CD14-positive monocyte (primary cell): ENCODE results near the gene C20orf173. TPM values are rescaled to one million over a fixed set of nuclear protein-coding genes. Genes with fewer than 3 reads are reported as not detected.

Experiments used
- DNase-seq, 3 donors: peaks; one replicate each; pipeline ENCODE4 v3.0.0-alpha.2; 2011 to 2022
- H2AFZ ChIP-seq: 2 replicates; pipeline ENCODE4 v1.6.0; 2012; ENCODE audit warnings: mild to moderate bottlenecking, low read depth, low read length, inconsistent platforms; ENCODE audit not compliant: insufficient read depth, poor library complexity, severe bottlenecking
- H3K27ac ChIP-seq, 2 donors: 1 replicate in 1 of 2; 2 replicates in 1 of 2; pipeline ENCODE4 v1.5.1; 2012 to 2013; ENCODE audit warnings: low read length in 2 of 2, control low read depth in 1 of 2, inconsistent platforms in 1 of 2, low read depth in 1 of 2, mild to moderate bottlenecking in 1 of 2
- H3K27me3 ChIP-seq, 2 donors: one replicate each; pipeline versions ENCODE4 v1.6.0 to v1.6.1; 2011 to 2013; ENCODE audit warnings: low read length in 2 of 2; ENCODE audit not compliant: control insufficient read depth in 2 of 2, insufficient read depth in 2 of 2
- H3K36me3 ChIP-seq, 2 donors: replicated peaks in 1 of 2; 1 replicate in 1 of 2; 2 replicates in 1 of 2; pipeline versions ENCODE4 v1.5.1 to v1.6.1; 2012 to 2013; ENCODE audit warnings: low read length in 2 of 2, control low read depth in 1 of 2, inconsistent platforms in 1 of 2, mild to moderate bottlenecking in 1 of 2; ENCODE audit not compliant: insufficient read depth in 2 of 2, control insufficient read depth in 1 of 2
- H3K4me1 ChIP-seq, 2 donors: 1 replicate in 1 of 2; 2 replicates in 1 of 2; pipeline versions ENCODE4 v1.5.1 to v1.6.1; 2012 to 2013; ENCODE audit warnings: low read length in 2 of 2, control low read depth in 1 of 2, inconsistent platforms in 1 of 2, mild to moderate bottlenecking in 1 of 2, moderate library complexity in 1 of 2; ENCODE audit not compliant: insufficient read depth in 2 of 2, control insufficient read depth in 1 of 2
- H3K4me2 ChIP-seq: replicated peaks from 2 replicates; pipeline ENCODE3; 2012; ENCODE audit warnings: low read length, moderate library complexity, mild to moderate bottlenecking; ENCODE audit not compliant: poor library complexity, severe bottlenecking; ENCODE audit errors: extremely low read depth
- H3K4me3 ChIP-seq, 3 experiments: fragments of 200-600 bp in 1 of 3; sonication (generic) in 1 of 3; replicated peaks in 1 of 3; 1 replicate in 2 of 3; 2 replicates in 1 of 3; pipeline ENCODE4 v1.5.1; 2011 to 2013; ENCODE audit warnings: low read length in 3 of 3, mild to moderate bottlenecking in 3 of 3, control low read depth in 2 of 3, low read depth in 2 of 3, inconsistent platforms in 1 of 3, moderate library complexity in 1 of 3
- H3K79me2 ChIP-seq: 2 replicates; pipeline ENCODE4 v1.6.0; 2012; ENCODE audit warnings: mild to moderate bottlenecking, control low read depth, inconsistent platforms, low read length, moderate library complexity; ENCODE audit not compliant: insufficient read depth
- H3K9ac ChIP-seq: 2 replicates; pipeline ENCODE4 v1.6.0; 2017; ENCODE audit warnings: low read length, mild to moderate bottlenecking; ENCODE audit not compliant: insufficient read depth, poor library complexity, severe bottlenecking
- H3K9me3 ChIP-seq, 2 donors: replicated peaks in 1 of 2; 1 replicate in 1 of 2; 2 replicates in 1 of 2; pipeline versions ENCODE4 v1.5.1 to v1.6.1; 2012 to 2013; ENCODE audit warnings: low read length in 2 of 2, control low read depth in 1 of 2; ENCODE audit not compliant: control insufficient read depth in 1 of 2, insufficient read depth in 1 of 2
- H4K20me1 ChIP-seq: 2 replicates; pipeline ENCODE4 v1.6.0; 2012; ENCODE audit warnings: mild to moderate bottlenecking, low read length, control low read depth, moderate library complexity; ENCODE audit not compliant: insufficient read depth
- H3K27ac Mint-ChIP-seq, 7 donors: one replicate each; pipeline ENCODE4 v1.8.0; 2020; ENCODE audit warnings: mild to moderate bottlenecking in 7 of 7, mixed read lengths in 7 of 7, moderate library complexity in 6 of 7, inconsistent platforms in 2 of 7
- H3K27me3 Mint-ChIP-seq, 3 donors: one replicate each; pipeline ENCODE4 v1.8.0; 2021 to 2022; ENCODE audit warnings: low read depth in 3 of 3, mild to moderate bottlenecking in 3 of 3, mixed read lengths in 3 of 3, moderate library complexity in 3 of 3, inconsistent platforms in 1 of 3
- H3K36me3 Mint-ChIP-seq, 2 donors: one replicate each; pipeline ENCODE4 v1.8.0; 2020; ENCODE audit warnings: mixed read lengths in 2 of 2, inconsistent platforms in 1 of 2, mild to moderate bottlenecking in 1 of 2
- H3K4me1 Mint-ChIP-seq: one replicate; pipeline ENCODE4 v1.8.0; 2020; ENCODE audit warnings: mild to moderate bottlenecking, mixed read lengths
- H3K4me3 Mint-ChIP-seq, 2 donors: one replicate each; pipeline ENCODE4 v1.8.0; 2020; ENCODE audit warnings: mild to moderate bottlenecking in 2 of 2, mixed read lengths in 2 of 2, moderate library complexity in 1 of 2
- H3K9me3 Mint-ChIP-seq, 7 donors: one replicate each; pipeline ENCODE4 v1.8.0; 2020 to 2022; ENCODE audit warnings: mixed read lengths in 7 of 7, mild to moderate bottlenecking in 6 of 7, moderate library complexity in 6 of 7, inconsistent platforms in 2 of 7
- CTCF ChIP-seq: fragments of 200-600 bp; IDR thresholded peaks from one replicate; pipeline ENCODE4 v1.8.0; 2022; ENCODE audit warnings: antibody characterized with exemption, mild to moderate bottlenecking
- WGBS: methylation state at CpG from one replicate; pipeline ENCODE4 v1.1.5; 2013; ENCODE audit warnings: missing lambda C conversion rate; ENCODE audit not compliant: insufficient coverage; 5-methylcytosine and 5-hydroxymethylcytosine counted together
- intact Hi-C, 2 donors: fragments of 100-400 bp; cut with micrococcal nuclease; formaldehyde crosslinking; loops; one replicate each; pipeline versions ENCODE4 v1.15.0 to v1.15.1; 2023
- polyA plus RNA-seq, 3 donors: library from polyadenylated mRNA; depleted of rRNA in 1 of 3; unstranded in 2 of 3; stranded (reverse) in 1 of 3; fragments of 300-500 nt in 2 of 3; fragments of >200 nt in 1 of 3; fragmentation: Illumina TruSeq in 2 of 3; gene quantifications; 1 replicate in 2 of 3; 2 replicates in 1 of 3; pipeline ENCODE4 v1.2.3, GENCODE V29; 2012 to 2021

C20orf173 gene
- polyA plus RNA-seq, 3 donors = not detected

DNA sequence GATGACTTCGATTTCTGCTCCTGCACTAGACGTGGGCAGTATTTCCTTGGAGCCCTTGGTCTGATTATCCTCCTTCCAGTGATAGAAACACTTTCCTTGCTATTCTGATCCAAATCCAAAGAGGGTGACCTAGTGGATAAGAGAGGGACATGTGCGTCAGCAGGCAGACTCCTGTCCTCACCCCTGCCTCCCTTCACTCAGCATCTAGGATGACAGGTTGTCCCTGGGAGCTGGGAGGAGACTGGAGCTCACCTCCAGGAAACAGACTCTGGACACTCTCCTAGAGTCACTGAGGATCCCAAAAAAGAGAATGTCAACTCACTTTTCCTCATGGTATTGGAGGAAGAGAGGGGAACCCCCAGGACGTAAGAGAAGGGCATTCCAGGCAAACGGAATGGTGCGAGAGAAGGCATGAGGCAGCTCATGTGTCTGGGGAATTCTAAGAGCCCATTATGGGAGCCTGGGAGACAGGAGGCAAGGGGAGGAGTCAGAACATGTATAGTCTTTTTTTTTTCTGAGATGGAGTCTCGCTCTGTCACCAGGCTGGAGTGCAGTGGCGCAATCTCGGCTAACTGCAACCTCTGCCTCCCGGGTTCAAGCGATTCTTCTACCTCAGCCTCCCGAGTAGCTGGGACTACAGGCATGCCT lies 2.2 kb downstream of the C20orf173 start:
- no peak for TF ChIP-seq CTCF
- Mint-ChIP-seq H3K4me3 (no peak overlapping the region), H3K4me1 (no peaks in the 10 kb centered on the region), H3K9me3 (peaks cover 0 to 3% (median 0%) of the 10 kb centered on the region in 7 donors), H3K36me3 (no peaks in the 10 kb centered on the region), H3K27ac (no peak overlapping the region), H3K27me3 (peaks cover 0 to 4% (median 2%) of the 10 kb centered on the region in 3 donors)
- Histone ChIP-seq H3K27ac (no peak overlapping the region), H3K36me3 (no peaks in the 10 kb centered on the region), H3K27me3 (no peaks in the 10 kb centered on the region), H3K4me1 (no peaks in the 10 kb centered on the region), H2AFZ (no peak overlapping the region), H4K20me1 (no peaks in the 10 kb centered on the region), H3K4me2 (no peak overlapping the region), H3K9me3 (no peaks in the 10 kb centered on the region), H3K9ac (no peak overlapping the region), H3K79me2 (no peaks in the 10 kb centered on the region), H3K4me3 (no peak overlapping the region)
- WGBS = 98% methylated on average over 8 of the region's 12 CpGs
- intact Hi-C loops = no loop called here
- DNase-seq = no peak

GRCh38 chr20:35525639-35526038 lies 3.8 kb downstream of the C20orf173 start:
- H4K20me1 ChIP-seq = no peaks in the 10 kb centered on the region
- H3K4me3 Mint-ChIP-seq = no peak overlapping the region

More at GRCh38 chr20:35525639-35526038, 3.8 kb downstream of the C20orf173 start:
- Histone ChIP-seq H3K9ac (no peak overlapping the region), H3K27ac (no peak overlapping the region), H3K4me3 (no peak overlapping the region), H3K36me3 (no peaks in the 10 kb centered on the region), H3K4me1 (no peaks in the 10 kb centered on the region), H3K79me2 (no peaks in the 10 kb centered on the region), H3K9me3 (no peaks in the 10 kb centered on the region), H3K4me2 (no peak overlapping the region), H3K27me3 (no peaks in the 10 kb centered on the region), H2AFZ (no peak overlapping the region)
- DNase-seq = no peak
- H3K27me3 Mint-ChIP-seq = peaks cover 0 to 5% (median 3%) of the 10 kb centered on the region in 3 donors
- no peaks in the 10 kb centered on the region for H3K36me3 Mint-ChIP-seq
- H3K27ac Mint-ChIP-seq = no peak overlapping the region
- no CpG with 5 or more reads among the region's 1 CpG for WGBS
- TF ChIP-seq CTCF = no peak
- intact Hi-C loops = no loop called here
- H3K4me1 Mint-ChIP-seq = no peaks in the 10 kb centered on the region
- H3K9me3 Mint-ChIP-seq = peaks cover 0 to 3% (median 0%) of the 10 kb centered on the region in 7 donors
